GM12875 (cell line): Measurements from ENCODE around the gene LRRN4.
"Not testable (repeated sequence)": the region's sequence is repeated elsewhere in the genome, so short reads cannot be mapped to it uniquely, and the experiment has no call there.

Source experiments
- H3K4me3 ChIP-seq: one replicate; pipeline ENCODE4 v1.5.1; 2011; ENCODE audit warnings: low read depth, low read length, control low read depth
- TF ChIP-seq, protein P1 (sequence below): IDR thresholded peaks from 2 replicates; pipeline ENCODE4 v1.5.1; 2011; ENCODE audit warnings: low read depth, mild to moderate bottlenecking, control low read depth, inconsistent platforms, low read length, moderate library complexity, borderline replicate concordance; ENCODE audit not compliant: insufficient read depth

The LRRN4 gene

GRCh38 chr20:6060213-6060612 is 6.4 kb upstream of the LRRN4 start:
- TF ChIP-seq, protein P1, sequence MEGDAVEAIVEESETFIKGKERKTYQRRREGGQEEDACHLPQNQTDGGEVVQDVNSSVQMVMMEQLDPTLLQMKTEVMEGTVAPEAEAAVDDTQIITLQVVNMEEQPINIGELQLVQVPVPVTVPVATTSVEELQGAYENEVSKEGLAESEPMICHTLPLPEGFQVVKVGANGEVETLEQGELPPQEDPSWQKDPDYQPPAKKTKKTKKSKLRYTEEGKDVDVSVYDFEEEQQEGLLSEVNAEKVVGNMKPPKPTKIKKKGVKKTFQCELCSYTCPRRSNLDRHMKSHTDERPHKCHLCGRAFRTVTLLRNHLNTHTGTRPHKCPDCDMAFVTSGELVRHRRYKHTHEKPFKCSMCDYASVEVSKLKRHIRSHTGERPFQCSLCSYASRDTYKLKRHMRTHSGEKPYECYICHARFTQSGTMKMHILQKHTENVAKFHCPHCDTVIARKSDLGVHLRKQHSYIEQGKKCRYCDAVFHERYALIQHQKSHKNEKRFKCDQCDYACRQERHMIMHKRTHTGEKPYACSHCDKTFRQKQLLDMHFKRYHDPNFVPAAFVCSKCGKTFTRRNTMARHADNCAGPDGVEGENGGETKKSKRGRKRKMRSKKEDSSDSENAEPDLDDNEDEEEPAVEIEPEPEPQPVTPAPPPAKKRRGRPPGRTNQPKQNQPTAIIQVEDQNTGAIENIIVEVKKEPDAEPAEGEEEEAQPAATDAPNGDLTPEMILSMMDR = no peak
- H3K4me3 ChIP-seq = no peak overlapping the region

GRCh38 chr20:6058684-6059295 is 4.9 kb upstream of the LRRN4 start:
- TF ChIP-seq, protein P1 = no peak
- H3K4me3 ChIP-seq = no peak overlapping the region

- H3K4me3 ChIP-seq = no peak overlapping the region
- TF ChIP-seq, protein P1 = no peak
These were observed 3.8 kb upstream of the LRRN4 start for GRCh38 chr20:6057691-6058090.

DNA sequence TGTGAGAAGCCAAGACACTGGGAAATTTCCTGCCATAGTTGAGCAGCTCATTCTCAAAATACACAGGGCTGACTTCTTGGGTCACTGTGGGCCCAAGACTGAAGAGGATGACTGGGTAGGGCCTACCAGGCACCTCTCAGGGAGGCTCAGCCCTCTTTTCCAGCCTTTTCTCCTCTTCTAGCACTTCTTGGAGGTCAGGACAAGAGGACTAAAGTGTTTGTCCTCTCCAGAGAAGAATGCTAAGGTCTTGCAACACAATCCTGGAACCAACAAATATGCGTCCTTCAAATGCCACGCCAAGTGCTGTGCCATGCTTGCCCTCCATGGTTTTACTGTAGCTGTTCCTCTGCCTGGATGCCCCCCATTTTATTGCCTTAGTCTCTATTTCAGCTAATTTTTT is 3.3 kb upstream of the LRRN4 start:
- TF ChIP-seq, protein P1 = no peak
- H3K4me3 ChIP-seq = no peak overlapping the region

DNA sequence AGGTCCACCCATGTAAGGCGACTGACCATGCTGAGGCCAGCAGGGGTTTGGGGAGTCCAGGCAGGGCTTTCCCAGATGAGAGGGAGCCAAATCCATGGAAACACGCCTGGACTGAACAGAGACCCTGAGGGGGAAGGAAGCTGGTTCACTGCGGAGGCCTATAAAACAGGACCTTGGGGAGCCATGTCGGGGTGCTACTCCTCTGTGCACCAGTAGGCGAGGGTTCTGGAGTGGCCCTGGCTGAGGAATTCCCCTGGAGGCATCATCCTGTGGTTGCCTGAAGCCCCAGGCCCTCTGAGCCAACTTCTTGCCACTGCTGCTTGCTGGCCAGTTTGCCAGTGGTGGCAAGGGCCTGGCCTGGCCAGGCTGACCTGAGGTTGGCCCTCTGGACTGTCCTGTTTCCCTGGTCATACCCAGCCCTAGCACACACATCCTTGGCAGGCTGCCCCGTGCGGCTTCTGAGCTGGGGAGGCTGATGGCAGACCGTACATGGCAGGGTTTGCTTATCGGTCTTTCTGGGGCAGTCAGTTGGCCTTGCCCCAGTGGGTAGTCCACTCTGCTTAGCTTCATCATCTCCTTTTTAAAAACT is 2.2 kb upstream of the LRRN4 start:
- TF ChIP-seq, protein P1 = 0 out of 2 replicates have a peak, but pooled peaks have one; percentile 0
- H3K4me3 ChIP-seq = no peak overlapping the region

- no peak overlapping the region for H3K4me3 ChIP-seq
- TF ChIP-seq, protein P1 = no peak
These were observed 1.4 kb upstream of the LRRN4 start for GRCh38 chr20:6055161-6055783.

- H3K4me3 ChIP-seq = not testable (repeated sequence)
These were observed 810 bp upstream of the LRRN4 start for GRCh38 chr20:6054689-6055051.
